HEK293 (cell line): ENCODE results near the gene TRIM72.

Source experiments
- CTCF ChIA-PET: fragments of 350-600 bp; formaldehyde crosslinking; extraction: SDS; loops from one replicate; lab custom pipeline; 2021; ENCODE audit warnings: antibody characterized with exemption; lab: Yijun Ruan, JAX
- POLR2A ChIA-PET: fragments of 300-600 bp; formaldehyde crosslinking; extraction: SDS; loops from one replicate; lab custom pipeline; 2020; ENCODE audit warnings: antibody characterized with exemption, inconsistent platforms; lab: Yijun Ruan, JAX
- H3K27ac ChIP-seq: fragments of 200-500 bp; sonication (Bioruptor generic); 2 replicates; pipeline ENCODE4 v1.5.1; 2014; ENCODE audit warnings: low read depth, low read length, control low read depth, inconsistent platforms; ENCODE audit errors: extremely low read depth
- H3K36me3 ChIP-seq, 2 experiments: fragments of 200-500 bp in 1 of 2; sonication (Bioruptor generic) in 1 of 2; 1 replicate in 1 of 2; 2 replicates in 1 of 2; pipeline ENCODE4 v1.5.1; 2014 to 2017; ENCODE audit warnings: inconsistent platforms in 2 of 2, low read length in 2 of 2; ENCODE audit not compliant: control insufficient read depth in 2 of 2, insufficient read depth in 1 of 2
- H3K4me1 ChIP-seq: fragments of 200-500 bp; sonication (Bioruptor generic); 2 replicates; pipeline ENCODE4 v1.5.1; 2014; ENCODE audit warnings: mild to moderate bottlenecking, low read length, inconsistent platforms; ENCODE audit not compliant: control insufficient read depth, insufficient read depth
- H3K4me3 ChIP-seq: 2 replicates; pipeline ENCODE4 v1.5.1; 2011; ENCODE audit warnings: low read depth, mild to moderate bottlenecking, control low read depth, low read length, moderate library complexity
- H3K9me3 ChIP-seq: fragments of 200-500 bp; sonication (Bioruptor generic); 2 replicates; pipeline ENCODE4 v1.5.1; 2014; ENCODE audit warnings: low read depth, low read length, inconsistent platforms; ENCODE audit not compliant: control insufficient read depth, insufficient read depth
- MEIS1 ChIP-seq: sonication (generic); formaldehyde crosslinking; IDR thresholded peaks from 2 replicates; pipeline ENCODE4 v1.8.1; 2022; ENCODE audit warnings: missing genetic modification reagents, mild to moderate bottlenecking, borderline replicate concordance
- MYNN ChIP-seq: fragments of 450-650 bp; formaldehyde crosslinking; IDR thresholded peaks from 2 replicates; pipeline ENCODE4 v1.5.1; 2016; ENCODE audit warnings: missing biosample characterization, missing genetic modification characterization, borderline replicate concordance
- PBX3 ChIP-seq: sonication (generic); formaldehyde crosslinking; IDR thresholded peaks from 2 replicates; pipeline ENCODE4 v1.8.1; 2022; ENCODE audit warnings: mild to moderate bottlenecking, moderate library complexity, missing genetic modification reagents
- SCRT1 ChIP-seq: fragments of 450-650 bp; formaldehyde crosslinking; IDR thresholded peaks from 2 replicates; pipeline ENCODE4 v1.5.1; 2016; ENCODE audit warnings: missing biosample characterization, missing genetic modification characterization, borderline replicate concordance
- SCRT2 ChIP-seq: fragments of 450-650 bp; formaldehyde crosslinking; IDR thresholded peaks from 2 replicates; pipeline ENCODE4 v1.5.1; 2016; ENCODE audit warnings: missing biosample characterization, missing genetic modification characterization
- SP2 ChIP-seq: fragments of 450-650 bp; formaldehyde crosslinking; IDR thresholded peaks from 2 replicates; pipeline ENCODE4 v1.5.1; 2016; ENCODE audit warnings: missing biosample characterization, missing genetic modification characterization
- YY1 ChIP-seq: fragments of 450-650 bp; formaldehyde crosslinking; IDR thresholded peaks from 2 replicates; pipeline ENCODE4 v1.5.1; 2018; ENCODE audit warnings: missing biosample characterization, missing genetic modification characterization
- ZBTB1 ChIP-seq: fragments of 450-650 bp; formaldehyde crosslinking; IDR thresholded peaks from 2 replicates; pipeline ENCODE4 v1.5.1; 2016; ENCODE audit warnings: missing biosample characterization, missing genetic modification characterization
- ZNF114 ChIP-seq: fragments of 450-650 bp; formaldehyde crosslinking; IDR thresholded peaks from 2 replicates; pipeline ENCODE4 v1.5.0; 2017; ENCODE audit warnings: missing biosample characterization, missing genetic modification characterization
- ZNF155 ChIP-seq: fragments of 450-650 bp; formaldehyde crosslinking; IDR thresholded peaks from 2 replicates; pipeline ENCODE4 v1.5.1; 2016; ENCODE audit warnings: missing biosample characterization, missing genetic modification characterization
- ZNF157 ChIP-seq: fragments of 450-650 bp; formaldehyde crosslinking; IDR thresholded peaks from 2 replicates; pipeline ENCODE4 v1.5.1; 2016; ENCODE audit warnings: missing biosample characterization, missing genetic modification characterization
- ZNF24 ChIP-seq: fragments of 450-650 bp; formaldehyde crosslinking; IDR thresholded peaks from 2 replicates; pipeline ENCODE4 v1.5.1; 2016; ENCODE audit warnings: missing biosample characterization, missing genetic modification characterization
- ZNF518A ChIP-seq: fragments of 450-650 bp; formaldehyde crosslinking; conservative IDR thresholded peaks from 2 replicates; pipeline ENCODE4 v1.5.1; 2016; ENCODE audit warnings: low read depth, missing biosample characterization, missing genetic modification characterization
- ZNF530 ChIP-seq: fragments of 450-650 bp; formaldehyde crosslinking; IDR thresholded peaks from 2 replicates; pipeline ENCODE4 v1.5.1; 2016; ENCODE audit warnings: low read depth, missing biosample characterization, missing genetic modification characterization
- ZNF548 ChIP-seq: fragments of 450-650 bp; formaldehyde crosslinking; IDR thresholded peaks from 2 replicates; pipeline ENCODE4 v1.5.1; 2016; ENCODE audit warnings: missing biosample characterization, missing genetic modification characterization
- ZNF561 ChIP-seq: fragments of 450-650 bp; IDR thresholded peaks from 2 replicates; pipeline ENCODE4 v1.5.1; 2018; ENCODE audit warnings: missing biosample characterization, missing genetic modification characterization, borderline replicate concordance
- ZNF621 ChIP-seq: fragments of 450-650 bp; formaldehyde crosslinking; IDR thresholded peaks from 2 replicates; pipeline ENCODE4 v1.5.1; 2017; ENCODE audit warnings: missing biosample characterization, missing genetic modification characterization
- ZNF701 ChIP-seq: fragments of 450-650 bp; formaldehyde crosslinking; IDR thresholded peaks from 2 replicates; pipeline ENCODE4 v1.5.1; 2016; ENCODE audit warnings: missing biosample characterization, missing genetic modification characterization
- ZNF785 ChIP-seq: fragments of 450-650 bp; formaldehyde crosslinking; IDR thresholded peaks from 2 replicates; pipeline ENCODE4 v1.5.1; 2016; ENCODE audit warnings: missing biosample characterization, missing genetic modification characterization
- ZNF837 ChIP-seq: fragments of 450-650 bp; formaldehyde crosslinking; IDR thresholded peaks from 2 replicates; pipeline ENCODE4 v1.5.1; 2016; ENCODE audit warnings: missing biosample characterization, missing genetic modification characterization

TRIM72 gene

DNA sequence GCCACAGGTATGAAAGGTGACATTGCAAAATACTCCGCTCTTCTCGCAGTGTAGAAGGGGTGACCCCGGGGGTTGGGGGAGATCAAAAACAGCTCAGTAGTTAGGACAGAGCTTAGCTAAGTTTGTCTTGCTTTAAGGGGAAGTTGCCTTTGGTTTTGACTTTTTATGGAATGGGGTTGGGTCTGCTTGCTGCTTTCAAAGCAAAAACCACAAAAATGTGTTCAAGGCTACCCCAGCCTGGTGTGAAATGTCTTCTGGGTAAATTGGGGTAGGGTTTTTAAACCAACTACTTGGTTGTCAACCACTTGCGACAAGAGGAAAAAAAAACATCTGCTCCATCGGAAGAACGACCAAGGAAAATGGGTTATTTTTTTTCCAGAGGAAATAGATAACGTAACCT lies 27.7 kb upstream of the TRIM72 start:
- TF ChIP-seq ZNF701 (tag by site-specific recombination), result no peak
- no peak for TF ChIP-seq MYNN
- no peak for TF ChIP-seq ZNF785
- TF ChIP-seq ZNF114, result no peak
- no peak for TF ChIP-seq ZNF837 (tag by site-specific recombination)
- no peak for TF ChIP-seq ZNF561 (tag by site-specific recombination)
- TF ChIP-seq ZBTB1 (tag by site-specific recombination), result no peak
- TF ChIP-seq ZNF530 (tag by site-specific recombination), result no peak
- no peak for TF ChIP-seq MEIS1 (CRISPR knock-in tag)
- TF ChIP-seq PBX3 (CRISPR knock-in tag), result no peak
- TF ChIP-seq ZNF548 (tag by site-specific recombination), result no peak
- TF ChIP-seq ZNF621 (tag by site-specific recombination), result no peak
- TF ChIP-seq SP2, result no peak
- TF ChIP-seq, all 188 proteins: peak for 0
- Histone ChIP-seq H3K36me3 (peaks cover 76 to 100% of the 10 kb centered on the region in 2 experiments), H3K27ac (no peak overlapping the region), H3K4me3 (no peak overlapping the region), H3K4me1 (no peaks in the 10 kb centered on the region), H3K9me3 (no peaks in the 10 kb centered on the region)
- ChIA-PET CTCF (interaction anchor here (0.6 to 1.3 kb wide), 2 partner anchors 257 to 527 kb away, joined by 3 to 4 read pairs; partner anchors contain the start of gene ZNF843), POLR2A (interaction anchor here (0.7 to 2.2 kb wide), 2 partner anchors 44 to 87 kb away, joined by 3 to 6 read pairs; no protein-coding TSS in a partner anchor)

GRCh38 chr16:31186930-31187807 lies 26.8 kb upstream of the TRIM72 start:
- TF ChIP-seq YY1 (tag by site-specific recombination) (no peak), SCRT1 (tag by site-specific recombination) (peak; percentile 60), SCRT2 (tag by site-specific recombination) (peak; percentile 92), ZNF155 (tag by site-specific recombination) (no peak)
- CTCF ChIA-PET, result interaction anchor here (0.6 kb wide), 1 partner anchor 1094 kb away, joined by 3 read pairs; no protein-coding TSS in a partner anchor

GRCh38 chr16:31187808-31188189 lies 26.1 kb upstream of the TRIM72 start:
- Histone ChIP-seq H3K27ac (no peak overlapping the region), H3K4me3 (no peak overlapping the region), H3K4me1 (no peaks in the 10 kb centered on the region), H3K9me3 (no peaks in the 10 kb centered on the region), H3K36me3 (peaks cover 83 to 100% of the 10 kb centered on the region in 2 experiments)
- ChIA-PET POLR2A (interaction anchor here (0.6 to 0.8 kb wide), 2 partner anchors 9 to 45 kb away, joined by 3 to 4 read pairs; no protein-coding TSS in a partner anchor), CTCF (interaction anchor here (0.6 kb wide), 1 partner anchor 1095 kb away, joined by 3 read pairs; no protein-coding TSS in a partner anchor)
- TF ChIP-seq ZNF157 (tag by site-specific recombination), result no peak
- no peak for TF ChIP-seq ZNF518A (tag by site-specific recombination)
- no peak for TF ChIP-seq ZNF24

More at GRCh38 chr16:31186930-31187807, 26.8 kb upstream of the TRIM72 start:
- POLR2A ChIA-PET, result interaction anchor here (0.8 kb wide), 1 partner anchor 45 kb away, joined by 4 read pairs; no protein-coding TSS in a partner anchor
- H3K4me1 ChIP-seq, result no peaks in the 10 kb centered on the region
- no peak overlapping the region for H3K27ac ChIP-seq
- H3K4me3 ChIP-seq, result no peak overlapping the region
- H3K9me3 ChIP-seq, result no peaks in the 10 kb centered on the region
- peaks cover 80 to 100% of the 10 kb centered on the region in 2 experiments for H3K36me3 ChIP-seq
